Embryonic facial prominence (tissue), 1 donor: ENCODE measurements around the gene KIAA0513.

Experiments
- DNase-seq: peaks from one replicate; pipeline ENCODE4 v3.0.0-alpha.2; 2016; ENCODE audit errors: extremely low spot score

Gene KIAA0513

DNA sequence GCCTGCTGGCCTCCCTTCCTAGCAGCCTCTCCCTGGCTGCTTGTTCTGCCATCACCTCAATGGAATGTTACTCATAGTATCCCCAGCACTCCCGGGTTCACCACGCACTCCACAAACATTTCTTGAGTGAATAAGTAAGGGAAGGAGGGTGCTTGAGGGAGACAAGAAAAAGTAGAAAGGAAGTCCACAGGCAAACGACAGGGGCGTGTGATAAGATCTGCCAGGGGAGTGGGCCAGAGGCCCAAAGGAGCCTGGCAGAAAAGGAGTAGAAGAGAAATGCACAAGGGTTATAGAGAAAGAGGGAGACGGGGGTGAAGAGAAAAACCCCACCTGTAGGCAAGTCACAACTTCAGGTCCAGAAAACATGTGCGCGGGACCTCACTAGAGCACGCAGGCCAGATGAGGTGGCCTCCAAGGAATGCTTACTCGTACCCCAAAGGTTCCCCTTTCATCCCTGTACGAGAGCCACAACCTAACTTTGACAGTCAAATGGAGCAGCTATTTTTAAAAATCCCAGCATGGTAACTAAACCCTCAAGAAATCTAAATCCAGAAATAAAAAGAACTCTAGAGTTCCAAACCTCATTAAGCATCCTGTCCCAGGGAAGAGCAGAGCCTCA is 22.9 kb upstream of the KIAA0513 start:
- no peak for DNase-seq

DNA sequence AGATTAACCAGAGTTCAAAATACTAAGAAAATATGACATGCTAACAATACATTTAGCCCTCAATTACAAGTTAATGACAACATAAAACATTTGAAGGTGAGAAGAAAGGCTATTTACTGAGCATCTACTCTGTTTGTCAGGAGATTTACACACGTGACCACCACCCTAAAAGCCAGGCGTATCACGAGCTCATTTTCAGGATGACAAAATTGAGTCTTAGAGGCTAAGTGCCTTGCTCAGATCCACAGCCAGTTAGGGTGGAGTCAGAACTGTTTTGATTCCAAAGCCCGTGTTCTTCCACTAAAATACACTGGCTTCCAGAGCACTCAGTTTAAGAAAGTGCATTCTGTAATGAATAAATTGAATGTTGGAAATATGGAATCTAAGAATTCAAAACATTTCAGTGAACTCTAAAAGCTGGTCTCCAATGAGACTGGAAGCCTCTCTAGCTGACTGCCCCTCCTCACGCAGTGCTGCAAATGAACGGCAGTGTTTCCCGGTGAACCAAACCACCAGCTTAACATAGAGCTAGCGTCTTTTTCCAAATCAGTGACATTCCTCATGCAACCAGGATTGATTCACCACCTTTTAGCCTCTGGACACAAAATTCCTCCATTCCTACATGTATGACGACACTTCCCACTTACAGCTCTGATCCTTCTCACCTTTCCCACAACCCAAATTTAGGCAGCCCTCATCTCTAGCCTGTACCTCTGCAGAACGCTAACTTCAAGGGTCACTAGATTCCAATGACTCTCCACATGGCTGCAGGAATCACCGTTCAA is 22.1 kb upstream of the KIAA0513 start:
- DNase-seq = no peak

DNA sequence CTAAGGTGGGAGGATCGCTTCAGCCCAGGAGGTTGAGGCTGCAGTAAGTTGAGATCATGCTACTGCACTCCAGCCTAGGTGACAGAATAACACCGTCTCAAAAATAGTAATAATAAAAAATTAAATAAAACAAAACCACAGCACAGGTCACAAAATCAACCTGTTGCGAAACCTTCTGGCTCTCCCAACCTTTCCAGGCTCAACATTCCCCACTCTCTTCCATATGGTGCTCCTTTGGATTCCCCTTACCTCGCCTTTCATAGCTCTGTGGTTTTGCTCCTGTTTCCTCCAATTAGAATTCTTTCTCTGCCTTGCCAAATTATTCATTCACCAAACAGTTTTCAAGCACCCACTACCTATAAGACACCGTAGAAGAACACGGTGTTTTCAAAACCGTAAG is 21.0 kb upstream of the KIAA0513 start:
- no peak for DNase-seq

DNA sequence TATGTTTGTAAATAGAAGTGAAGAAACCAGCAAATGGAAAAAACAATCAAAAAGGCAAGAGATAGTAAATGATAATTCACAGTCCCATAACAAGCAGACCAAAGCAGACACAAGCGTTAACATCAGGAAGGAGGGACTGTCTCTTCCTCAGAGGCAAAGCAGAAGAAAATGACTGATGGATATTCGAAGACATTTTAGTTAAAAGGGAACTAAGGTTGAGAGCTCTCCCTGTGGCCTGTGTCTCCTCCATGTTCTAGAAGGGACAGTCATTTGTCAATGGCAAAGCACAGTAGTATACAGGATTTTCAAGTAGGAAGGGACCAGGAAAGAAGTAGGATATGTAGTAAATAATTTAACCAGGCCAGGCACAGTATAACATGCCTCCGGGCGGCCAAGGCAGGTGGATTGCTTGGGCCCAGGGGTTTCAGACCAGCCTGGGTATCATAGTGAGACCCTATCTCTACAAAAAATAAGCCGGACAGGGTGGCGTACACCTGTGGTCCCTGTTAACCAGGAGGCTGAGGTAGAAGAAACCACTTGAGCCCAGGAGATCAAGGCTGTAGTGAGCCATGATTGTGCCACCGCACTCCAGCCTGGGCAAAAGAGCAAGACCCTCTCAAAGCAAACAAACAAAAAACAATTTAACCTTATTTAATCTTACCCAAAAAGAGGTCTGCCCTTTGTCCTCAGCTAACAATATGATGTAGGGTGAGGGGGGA is 19.9 kb upstream of the KIAA0513 start:
- no peak for DNase-seq

GRCh38 chr16:85008271-85008670 is 19.3 kb upstream of the KIAA0513 start:
- no peak for DNase-seq

DNA sequence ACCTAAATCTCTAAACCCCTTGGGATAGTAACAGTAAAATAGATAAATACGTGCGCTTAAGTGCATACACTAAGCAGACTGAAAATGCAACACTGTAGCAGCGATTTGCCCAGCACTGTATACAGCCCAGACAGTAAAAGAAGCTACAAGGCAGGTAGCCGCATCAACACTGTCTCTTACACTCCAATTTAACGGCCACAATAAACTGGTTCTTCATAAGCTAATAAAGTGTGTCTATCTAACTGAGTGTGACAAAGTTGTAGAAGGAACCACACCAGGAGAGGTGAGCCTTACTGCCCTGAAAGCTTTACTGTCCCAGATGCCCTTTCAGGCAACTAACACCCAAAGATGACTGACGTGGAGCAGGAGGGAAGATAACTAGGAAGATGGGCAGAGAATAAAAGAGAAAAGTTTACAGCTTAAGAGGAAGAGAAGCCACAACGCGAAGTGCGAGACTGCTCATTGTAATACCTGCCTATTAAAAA is 17.1 kb upstream of the KIAA0513 start:
- DNase-seq = no peak

- DNase-seq = peak; percentile 75
Observed at GRCh38 chr16:85010931-85011845, 16.4 kb upstream of the KIAA0513 start, which contains the start of gene ZDHHC7. TSS of gene ZDHHC7 (minus strand) at chr16:85011535. CDS start at chr16:84990618, 20,917 bp downstream.

DNA sequence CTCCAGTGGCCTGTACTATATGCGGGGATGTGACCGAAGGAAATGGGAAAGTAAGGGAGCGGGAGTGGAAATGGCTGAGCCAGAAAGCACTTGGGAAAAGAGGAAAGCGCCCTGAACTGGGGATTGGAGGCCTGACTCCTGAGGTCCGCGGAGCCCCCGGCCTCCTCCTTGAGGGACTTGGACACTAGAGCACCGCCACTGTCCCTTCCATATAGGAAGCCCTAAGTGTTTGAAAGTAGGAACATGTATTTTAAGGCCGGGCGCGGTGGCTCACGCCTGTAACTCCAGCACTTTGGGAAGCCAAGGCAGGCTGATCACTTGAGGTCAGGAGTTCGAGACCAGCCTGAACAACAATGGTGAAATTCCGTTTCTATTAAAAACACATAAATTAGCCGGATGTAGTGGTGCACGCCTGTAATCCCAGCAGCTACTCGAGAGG is 15.7 kb upstream of the KIAA0513 start:
- DNase-seq = no peak

- DNase-seq = no peak
Observed at GRCh38 chr16:85014311-85014710, 13.3 kb upstream of the KIAA0513 start.

GRCh38 chr16:85015481-85016187 is 12.0 kb upstream of the KIAA0513 start:
- no peak for DNase-seq

- DNase-seq = no peak
Observed at GRCh38 chr16:85017151-85017550, 10.4 kb upstream of the KIAA0513 start.

- DNase-seq = no peak
Observed at GRCh38 chr16:85017633-85018032, 10.0 kb upstream of the KIAA0513 start.

DNA sequence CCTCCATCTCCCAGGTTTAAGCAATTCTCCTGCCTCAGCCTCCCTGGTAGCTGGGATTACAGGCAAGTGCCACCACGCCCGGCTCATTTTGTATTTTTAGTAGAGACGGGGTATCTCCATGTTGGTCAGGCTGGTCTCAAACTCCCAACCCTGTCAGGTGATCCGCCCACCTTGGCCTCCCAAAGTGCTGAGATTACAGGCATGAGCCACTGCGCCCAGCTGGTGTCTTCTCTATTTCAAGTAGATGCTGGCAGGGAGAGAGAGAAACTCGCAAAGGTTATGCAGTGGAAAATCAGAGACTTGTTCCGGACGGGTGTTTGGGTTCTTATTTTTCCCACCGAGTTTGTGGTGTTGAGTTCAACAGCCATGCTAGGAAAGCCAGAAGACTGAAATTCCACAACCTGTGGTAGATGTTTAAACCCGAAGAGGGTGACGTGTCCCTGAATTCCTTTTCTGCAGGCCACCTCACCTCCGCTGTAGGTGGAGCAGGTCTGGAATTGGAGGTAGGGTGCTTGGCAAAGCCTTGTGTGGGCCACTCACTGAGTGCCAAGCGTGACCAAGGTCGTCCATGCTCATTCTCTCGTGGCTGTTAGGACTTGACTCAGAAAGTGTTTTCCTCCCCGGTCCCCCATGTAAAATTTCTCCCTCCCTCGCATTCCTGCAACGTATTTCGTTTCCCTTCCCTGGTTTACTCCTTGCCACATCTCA is 8.9 kb upstream of the KIAA0513 start:
- no peak for DNase-seq

DNA sequence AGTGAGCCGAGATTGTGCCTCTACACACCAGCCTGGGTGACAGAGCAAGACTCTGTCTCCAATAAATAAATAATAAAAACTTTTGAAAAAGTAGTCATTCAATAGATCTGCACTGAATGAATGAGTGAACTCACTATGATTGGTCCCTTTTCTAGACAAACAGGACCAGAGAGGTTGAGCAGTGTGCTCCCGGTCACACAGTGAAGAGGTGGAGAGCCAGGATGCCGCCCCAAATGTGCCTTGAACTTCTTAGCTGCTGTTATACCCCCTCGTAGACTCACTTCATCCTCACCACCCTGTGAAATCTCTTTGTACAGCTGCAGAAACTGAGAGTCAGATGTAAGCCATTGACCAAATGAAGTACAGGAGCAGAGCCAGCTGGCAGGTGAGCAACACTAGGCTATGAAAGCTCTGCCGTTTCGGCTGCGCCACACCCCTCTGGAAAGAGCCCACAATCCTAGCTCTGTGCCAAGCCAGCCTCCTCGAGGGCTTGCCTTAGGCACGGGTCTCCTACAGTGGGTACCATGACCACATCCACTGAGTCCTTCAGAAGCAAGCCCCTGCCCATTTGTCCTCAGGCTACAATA is 7.8 kb upstream of the KIAA0513 start:
- no peak for DNase-seq

GRCh38 chr16:85025781-85026653 is 1.6 kb upstream of the KIAA0513 start:
- DNase-seq = no peak

GRCh38 chr16:85026703-85027102 is 892 bp upstream of the KIAA0513 start:
- no peak for DNase-seq

DNA sequence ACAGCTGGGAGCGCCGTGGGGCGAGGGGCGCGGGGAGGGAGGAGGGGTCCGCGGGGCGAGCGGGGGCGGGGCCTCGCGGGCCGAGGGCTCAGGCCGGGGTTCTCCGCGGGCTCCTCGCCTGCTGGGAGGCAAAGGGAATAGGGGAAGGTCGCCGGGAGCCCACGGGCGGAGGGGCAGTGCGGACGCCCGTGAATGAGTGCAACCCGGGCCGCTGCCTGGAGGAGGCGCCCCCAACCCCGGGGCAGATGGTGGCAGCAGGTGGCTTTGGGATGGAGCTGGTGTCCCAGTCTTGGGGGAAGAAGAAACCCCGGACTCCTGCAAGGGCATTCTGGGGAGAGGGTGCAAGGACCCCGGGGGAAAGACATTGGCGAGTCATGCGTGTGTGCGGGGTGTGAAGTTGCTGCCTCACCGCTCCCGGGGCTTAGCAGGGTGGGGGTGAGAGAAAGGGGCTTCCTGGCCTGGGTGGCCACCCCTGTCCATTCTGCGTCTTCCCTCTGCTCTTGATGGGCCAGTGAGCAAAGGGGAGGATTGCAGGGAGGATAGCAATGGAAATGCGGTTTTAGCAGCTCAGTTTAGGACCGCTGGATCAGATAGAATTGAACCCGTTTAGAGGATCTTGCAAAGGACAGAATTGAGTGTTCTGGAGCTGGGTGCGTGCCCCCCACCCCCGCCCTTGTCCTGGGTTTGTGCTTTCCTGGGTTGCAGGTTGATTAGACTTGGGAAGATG is 526 bp downstream of the KIAA0513 start:
- DNase-seq = no peak
